Adrenal gland (tissue), 12 donors: Measurements from ENCODE around the gene TGFBR1. TPM values are rescaled to one million over a fixed set of nuclear protein-coding genes. Genes with fewer than 3 reads are reported as not detected.
"Not testable (repeated sequence)": the region's sequence is repeated elsewhere in the genome, so short reads cannot be mapped to it uniquely, and the experiment has no call there.

Source experiments
- DNase-seq, 7 donors: peaks; one replicate each; pipeline ENCODE4 v3.0.0-alpha.2; 2019 to 2020
- H3K27ac ChIP-seq, 5 donors: fragments of 200-600 bp; sonication (generic) in 4 of 5; 1 replicate in 3 of 5; 2 replicates in 2 of 5; pipeline versions ENCODE4 v1.5.1 to v1.8.0; 2016 to 2020; ENCODE audit warnings: mild to moderate bottlenecking in 1 of 5
- H3K27me3 ChIP-seq: fragments of 200-600 bp; 2 replicates; pipeline ENCODE4 v1.8.0; 2021
- H3K36me3 ChIP-seq, 2 donors: fragments of 200-600 bp; replicated peaks in 1 of 2; 1 replicate in 1 of 2; 2 replicates in 1 of 2; pipeline versions ENCODE4 v1.5.1 to v1.8.0; 2018 to 2022
- H3K4me1 ChIP-seq, 2 donors: fragments of 200-600 bp; replicated peaks in 1 of 2; 1 replicate in 1 of 2; 2 replicates in 1 of 2; pipeline versions ENCODE4 v1.5.1 to v1.8.0; 2018 to 2021
- H3K4me3 ChIP-seq, 4 donors: fragments of 200-600 bp; sonication (generic) in 3 of 4; one replicate each; pipeline ENCODE4 v1.5.1; 2016 to 2018
- H3K9me3 ChIP-seq, 3 donors: fragments of 200-600 bp; sonication (generic) in 1 of 3; replicated peaks in 1 of 3; 1 replicate in 2 of 3; 2 replicates in 1 of 3; pipeline versions ENCODE4 v1.5.1 to v1.8.0; 2016 to 2021
- POLR2A ChIP-seq, 2 donors: fragments of 450-650 bp; IDR thresholded peaks; one replicate each; pipeline ENCODE4 v1.6.1; 2017; ENCODE audit warnings: antibody characterized with exemption in 2 of 2, mild to moderate bottlenecking in 2 of 2, moderate library complexity in 1 of 2
- WGBS, 4 donors: extraction: QIAGEN DNeasy Blood & Tissue Kit in 2 of 4; methylation state at CpG; one replicate each; pipeline versions ENCODE4 v1.1.5 to v1.1.7; 2013 to 2017; 5-methylcytosine and 5-hydroxymethylcytosine counted together
- intact Hi-C, 2 donors: fragments of 100-400 bp; cut with DNase I; formaldehyde crosslinking; loops; one replicate each; pipeline versions ENCODE4 v1.14.1 to v1.15.0; 2022 to 2023
- polyA plus RNA-seq, 3 donors: library from polyadenylated mRNA; stranded (reverse); fragments of 200-250 nt in 2 of 3; fragments of 350-450 nt in 1 of 3; fragmentation: Illumina TruSeq in 1 of 3; extraction: RNeasy Lipid Tissue Mini Kit (QIAGEN cat#74804) in 1 of 3; gene quantifications; one replicate each; pipeline ENCODE4 v1.2.3, GENCODE V29; 2013 to 2014
- total RNA-seq, 9 donors: library from RNA; depleted of rRNA in 4 of 9; stranded (reverse); fragments of >200 nt in 4 of 9; fragments of 120-200 nt in 1 of 9; fragmentation: NEBNext Ultra II Directional in 1 of 9; extraction: Animal tissue kit (Norgen Biotek cat#: 25700) in 1 of 9; gene quantifications; one replicate each; pipeline versions ENCODE4 v1.1.0 to v1.2.4, GENCODE V29; 2013 to 2023
- TF ChIP-seq, protein P1 (sequence below), 6 experiments: fragments of 450-650 bp in 4 of 6; fragments of 200-600 bp in 2 of 6; sonication (generic) in 1 of 6; IDR thresholded peaks; 1 replicate in 5 of 6; 2 replicates in 1 of 6; pipeline versions ENCODE4 v1.5.1 to v1.8.0; 2016 to 2021; ENCODE audit warnings: antibody characterized with exemption in 6 of 6, mild to moderate bottlenecking in 2 of 6, moderate library complexity in 1 of 6
- donor health status: healthy with polysubstance abuse.
- donor health status: Bipolar disorder and iron deficiency.
- donor health status: DM: yes; HTN: yes; CAD: no.
- donor health status: DM: no; HTN: no; CAD: no.
- donor health status: DM: no; HTN: no; CAD: no.
- donor health status: DM: yes; HTN: yes; CAD: no.

Gene TGFBR1
- total and polyA plus RNA-seq, 12 donors, result 5.5 to 38.5 (median 25.4) TPM

- WGBS, 4 donors, result 92 to 97% (median 94%) methylated on average over 2 to 3 of the region's 3 CpGs
Observed at GRCh38 chr9:99190597-99191283, 85.8 kb downstream of the TGFBR1 start.

DNA sequence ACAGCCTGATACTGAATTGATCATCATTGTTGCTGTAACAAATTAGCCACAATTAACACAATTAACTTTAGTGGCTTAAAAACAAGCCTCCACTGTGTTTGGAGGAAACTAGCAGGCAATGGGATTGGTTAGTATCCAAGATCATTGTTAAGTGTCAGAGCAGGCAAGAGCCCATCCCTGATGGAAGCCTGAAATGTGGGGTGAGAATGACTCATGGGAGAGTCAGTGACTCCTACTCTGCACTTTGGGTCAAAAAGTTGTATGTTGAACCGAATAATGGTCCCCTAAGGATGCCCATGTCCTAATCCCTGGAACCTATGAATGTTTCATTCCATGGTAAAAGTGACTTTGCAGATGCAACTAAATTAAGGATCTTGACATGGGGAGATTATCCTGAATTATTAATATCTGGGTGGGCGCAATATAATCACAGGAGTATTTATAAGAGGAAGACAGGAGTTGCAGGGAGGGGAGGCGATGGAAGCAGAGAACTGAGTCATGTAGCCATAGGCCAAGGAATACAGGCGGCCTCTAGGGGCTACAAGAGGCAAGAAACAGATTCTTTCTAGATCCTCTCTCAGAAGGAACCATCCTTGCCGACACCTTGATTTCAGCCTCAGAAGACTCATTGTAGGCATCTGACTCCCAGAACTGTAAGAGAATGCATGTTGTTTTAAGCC is 88.0 kb downstream of the TGFBR1 start:
- 77 to 87% (median 81%) methylated on average over 5 of the region's 5 CpGs for WGBS, 4 donors
- no peaks in the 10 kb centered on the region for H3K9me3 ChIP-seq

More at GRCh38 chr9:99190597-99191283, 85.8 kb downstream of the TGFBR1 start:
- intact Hi-C loops, result no loop called here
- TF ChIP-seq POLR2A (IDR thresholded peaks at IDR 0.05), result no peak
- TF ChIP-seq, protein P1, sequence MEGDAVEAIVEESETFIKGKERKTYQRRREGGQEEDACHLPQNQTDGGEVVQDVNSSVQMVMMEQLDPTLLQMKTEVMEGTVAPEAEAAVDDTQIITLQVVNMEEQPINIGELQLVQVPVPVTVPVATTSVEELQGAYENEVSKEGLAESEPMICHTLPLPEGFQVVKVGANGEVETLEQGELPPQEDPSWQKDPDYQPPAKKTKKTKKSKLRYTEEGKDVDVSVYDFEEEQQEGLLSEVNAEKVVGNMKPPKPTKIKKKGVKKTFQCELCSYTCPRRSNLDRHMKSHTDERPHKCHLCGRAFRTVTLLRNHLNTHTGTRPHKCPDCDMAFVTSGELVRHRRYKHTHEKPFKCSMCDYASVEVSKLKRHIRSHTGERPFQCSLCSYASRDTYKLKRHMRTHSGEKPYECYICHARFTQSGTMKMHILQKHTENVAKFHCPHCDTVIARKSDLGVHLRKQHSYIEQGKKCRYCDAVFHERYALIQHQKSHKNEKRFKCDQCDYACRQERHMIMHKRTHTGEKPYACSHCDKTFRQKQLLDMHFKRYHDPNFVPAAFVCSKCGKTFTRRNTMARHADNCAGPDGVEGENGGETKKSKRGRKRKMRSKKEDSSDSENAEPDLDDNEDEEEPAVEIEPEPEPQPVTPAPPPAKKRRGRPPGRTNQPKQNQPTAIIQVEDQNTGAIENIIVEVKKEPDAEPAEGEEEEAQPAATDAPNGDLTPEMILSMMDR (IDR thresholded peaks at IDR 0.05), result no peak
- Histone ChIP-seq H3K36me3 (no peaks in the 10 kb centered on the region), H3K4me3 (no peak overlapping the region), H3K27me3 (no peaks in the 10 kb centered on the region), H3K27ac (no peak overlapping the region), H3K4me1 (no peaks in the 10 kb centered on the region), H3K9me3 (no peaks in the 10 kb centered on the region)
- no peak for DNase-seq

GRCh38 chr9:99193466-99193821 is 88.5 kb downstream of the TGFBR1 start:
- DNase-seq, result no peak
- H3K27ac ChIP-seq, result no peak overlapping the region
- WGBS, 4 donors, result 65 to 71% (median 67%) methylated on average over 2 of the region's 2 CpGs
- H3K4me1 ChIP-seq, result no peaks in the 10 kb centered on the region
- no peak overlapping the region for H3K4me3 ChIP-seq
- no peaks in the 10 kb centered on the region for H3K27me3 ChIP-seq
- no peaks in the 10 kb centered on the region for H3K36me3 ChIP-seq
- intact Hi-C loops, result no loop called here
- TF ChIP-seq, protein P1 (IDR thresholded peaks at IDR 0.05), result no peak
- TF ChIP-seq POLR2A (IDR thresholded peaks at IDR 0.05), result no peak
- H3K9me3 ChIP-seq, result no peaks in the 10 kb centered on the region

More for the DNA sequence above, 88.0 kb downstream of the TGFBR1 start:
- Histone ChIP-seq H3K27ac (no peak overlapping the region), H3K4me1 (no peaks in the 10 kb centered on the region), H3K36me3 (no peaks in the 10 kb centered on the region), H3K4me3 (no peak overlapping the region), H3K27me3 (no peaks in the 10 kb centered on the region)
- intact Hi-C loops, result no loop called here
- TF ChIP-seq POLR2A (IDR thresholded peaks at IDR 0.05), result no peak
- TF ChIP-seq, protein P1 (IDR thresholded peaks at IDR 0.05), result no peak
- DNase-seq, result no peak

- H3K36me3 ChIP-seq, H3K4me1 ChIP-seq, H3K27ac ChIP-seq, H3K27me3 ChIP-seq, H3K9me3 ChIP-seq, DNase-seq, H3K4me3 ChIP-seq, intact Hi-C loops: not testable (repeated sequence)
- 79 to 87% (median 85%) methylated on average over 5 of the region's 5 CpGs for WGBS, 4 donors
Observed at GRCh38 chr9:99196484-99196883, 91.6 kb downstream of the TGFBR1 start.
